ENCODE results near the gene C6orf120.

DNA sequence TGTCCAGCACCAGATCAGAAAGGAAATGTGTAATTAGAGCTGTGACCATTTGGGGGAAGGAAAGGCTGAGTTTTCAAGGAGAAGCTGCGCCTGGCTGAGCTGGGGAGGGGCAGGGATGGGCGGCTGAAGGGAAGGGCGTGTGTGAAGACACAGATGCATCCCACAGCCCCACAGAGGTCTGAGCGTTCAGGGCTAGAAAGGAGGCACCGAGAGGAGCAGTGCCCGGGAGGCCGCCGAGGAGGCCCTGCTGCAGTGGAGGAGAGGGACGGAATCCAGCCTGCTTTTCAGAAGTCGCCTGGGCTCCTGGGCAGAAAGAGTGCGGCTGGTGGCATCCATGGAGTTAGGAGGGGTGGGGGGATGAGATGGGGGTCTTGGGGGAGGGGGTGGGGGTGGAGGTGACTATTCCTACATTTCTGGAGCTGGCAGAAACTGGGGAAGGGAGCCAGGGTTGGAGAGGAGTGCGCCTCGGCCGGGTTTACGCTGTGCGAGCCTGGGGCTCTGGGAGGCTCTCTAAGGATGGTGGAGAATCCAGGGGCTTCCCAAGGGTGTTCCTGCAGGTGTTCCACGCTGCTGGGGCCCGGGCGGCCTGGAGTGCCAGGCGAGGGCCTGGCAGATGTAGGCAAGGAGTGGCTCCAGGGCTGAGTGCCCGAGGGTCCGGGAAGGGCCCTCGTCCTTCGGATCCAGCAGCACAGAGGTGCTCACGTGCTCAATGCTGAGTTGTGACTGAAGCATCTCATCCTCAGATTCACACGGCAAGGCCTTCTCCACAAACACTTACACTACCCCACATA lies 41.9 kb upstream of the C6orf120 start:
- TF ChIP-seq, protein P1, sequence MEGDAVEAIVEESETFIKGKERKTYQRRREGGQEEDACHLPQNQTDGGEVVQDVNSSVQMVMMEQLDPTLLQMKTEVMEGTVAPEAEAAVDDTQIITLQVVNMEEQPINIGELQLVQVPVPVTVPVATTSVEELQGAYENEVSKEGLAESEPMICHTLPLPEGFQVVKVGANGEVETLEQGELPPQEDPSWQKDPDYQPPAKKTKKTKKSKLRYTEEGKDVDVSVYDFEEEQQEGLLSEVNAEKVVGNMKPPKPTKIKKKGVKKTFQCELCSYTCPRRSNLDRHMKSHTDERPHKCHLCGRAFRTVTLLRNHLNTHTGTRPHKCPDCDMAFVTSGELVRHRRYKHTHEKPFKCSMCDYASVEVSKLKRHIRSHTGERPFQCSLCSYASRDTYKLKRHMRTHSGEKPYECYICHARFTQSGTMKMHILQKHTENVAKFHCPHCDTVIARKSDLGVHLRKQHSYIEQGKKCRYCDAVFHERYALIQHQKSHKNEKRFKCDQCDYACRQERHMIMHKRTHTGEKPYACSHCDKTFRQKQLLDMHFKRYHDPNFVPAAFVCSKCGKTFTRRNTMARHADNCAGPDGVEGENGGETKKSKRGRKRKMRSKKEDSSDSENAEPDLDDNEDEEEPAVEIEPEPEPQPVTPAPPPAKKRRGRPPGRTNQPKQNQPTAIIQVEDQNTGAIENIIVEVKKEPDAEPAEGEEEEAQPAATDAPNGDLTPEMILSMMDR (conservative IDR thresholded peaks at IDR 0.05 in 1 of 2, IDR thresholded peaks at IDR 0.05 in 1 of 2; ENCODE audit: extremely low read depth in 1 of 2, insufficient read depth in 1 of 2, low read depth in 1 of 2, low read length in 2 of 2): no peak
- no peak for TF ChIP-seq EZH2 (IDR thresholded peaks at IDR 0.05; ENCODE audit: borderline replicate concordance, low read length)
